ENCODE results near the gene HTRA3.

DNA sequence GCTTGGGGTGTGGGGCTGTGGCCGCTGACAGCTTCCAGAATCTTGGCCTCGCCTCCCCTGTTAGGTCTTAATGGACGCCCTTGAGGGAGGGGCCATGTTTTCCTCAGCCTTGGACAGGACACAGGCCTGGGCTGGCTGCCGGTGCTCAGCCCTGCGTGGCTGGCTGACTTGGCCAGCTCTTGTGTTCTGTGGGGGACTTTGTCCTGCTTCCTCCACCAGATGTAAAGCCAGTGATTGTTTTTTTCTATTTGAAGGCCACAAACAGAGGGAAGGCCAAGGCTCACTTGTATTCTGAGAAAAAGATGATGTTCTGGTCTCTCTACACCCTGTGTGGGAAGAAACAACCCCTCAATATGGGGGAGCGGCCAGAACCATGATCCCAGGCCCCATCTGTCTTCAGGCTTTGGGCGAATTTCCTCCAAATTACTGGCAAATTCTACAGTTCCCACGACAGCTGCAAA lies 71.3 kb downstream of the HTRA3 start:
- no peak for TF ChIP-seq POLR2A (IDR thresholded peaks at IDR 0.05; ENCODE audit: low read depth)
- TF ChIP-seq POLR2AphosphoS5 (IDR thresholded peaks at IDR 0.05) = peak; percentile 31 to 81
- TF ChIP-seq, protein P1, sequence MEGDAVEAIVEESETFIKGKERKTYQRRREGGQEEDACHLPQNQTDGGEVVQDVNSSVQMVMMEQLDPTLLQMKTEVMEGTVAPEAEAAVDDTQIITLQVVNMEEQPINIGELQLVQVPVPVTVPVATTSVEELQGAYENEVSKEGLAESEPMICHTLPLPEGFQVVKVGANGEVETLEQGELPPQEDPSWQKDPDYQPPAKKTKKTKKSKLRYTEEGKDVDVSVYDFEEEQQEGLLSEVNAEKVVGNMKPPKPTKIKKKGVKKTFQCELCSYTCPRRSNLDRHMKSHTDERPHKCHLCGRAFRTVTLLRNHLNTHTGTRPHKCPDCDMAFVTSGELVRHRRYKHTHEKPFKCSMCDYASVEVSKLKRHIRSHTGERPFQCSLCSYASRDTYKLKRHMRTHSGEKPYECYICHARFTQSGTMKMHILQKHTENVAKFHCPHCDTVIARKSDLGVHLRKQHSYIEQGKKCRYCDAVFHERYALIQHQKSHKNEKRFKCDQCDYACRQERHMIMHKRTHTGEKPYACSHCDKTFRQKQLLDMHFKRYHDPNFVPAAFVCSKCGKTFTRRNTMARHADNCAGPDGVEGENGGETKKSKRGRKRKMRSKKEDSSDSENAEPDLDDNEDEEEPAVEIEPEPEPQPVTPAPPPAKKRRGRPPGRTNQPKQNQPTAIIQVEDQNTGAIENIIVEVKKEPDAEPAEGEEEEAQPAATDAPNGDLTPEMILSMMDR (IDR thresholded peaks at IDR 0.05) = no peak

Data from esophagus muscularis mucosa (tissue), 3 donors.